Left ventricle myocardium inferior (tissue), 1 donor: Measurements from ENCODE around the gene TTLL11. TPM values are rescaled to one million over a fixed set of nuclear protein-coding genes. Genes with fewer than 3 reads are reported as not detected.

Source experiments
- DNase-seq: peaks from one replicate; pipeline ENCODE4 v3.0.0-alpha.2; 2020
- H3K27ac ChIP-seq: fragments of 200-600 bp; replicated peaks from 2 replicates; pipeline ENCODE4 v1.8.0; 2021
- H3K27me3 ChIP-seq: fragments of 200-600 bp; 2 replicates; pipeline ENCODE4 v1.8.0; 2021; ENCODE audit warnings: low read depth
- H3K36me3 ChIP-seq: fragments of 200-600 bp; 2 replicates; pipeline ENCODE4 v1.8.0; 2021
- H3K4me1 ChIP-seq: fragments of 200-600 bp; 2 replicates; pipeline ENCODE4 v1.8.0; 2021
- H3K4me3 ChIP-seq: fragments of 200-600 bp; 2 replicates; pipeline ENCODE4 v1.8.0; 2021; ENCODE audit warnings: mild to moderate bottlenecking, moderate library complexity
- H3K9me3 ChIP-seq: fragments of 200-600 bp; replicated peaks from 2 replicates; pipeline ENCODE4 v1.8.0; 2021
- CTCF ChIP-seq: fragments of 200-600 bp; IDR thresholded peaks from 2 replicates; pipeline ENCODE4 v1.8.0; 2021; ENCODE audit warnings: antibody characterized with exemption, mild to moderate bottlenecking, borderline replicate concordance
- intact Hi-C: fragments of 100-400 bp; cut with micrococcal nuclease; formaldehyde crosslinking; loops from one replicate; pipeline ENCODE4 v1.11.0; 2022
- total RNA-seq: library from RNA; stranded (reverse); fragmentation: NEBNext Ultra II Directional; extraction: Animal tissue kit (Norgen Biotek cat#: 25700); gene quantifications from one replicate; pipeline ENCODE4 v1.2.1, GENCODE V29; 2021
- donor health status: DM: no; HTN: yes; CAD: no; lungs with severe emphysema.

TTLL11 gene
- total RNA-seq, 1 donor from 2014 or later: 7.3 TPM

DNA sequence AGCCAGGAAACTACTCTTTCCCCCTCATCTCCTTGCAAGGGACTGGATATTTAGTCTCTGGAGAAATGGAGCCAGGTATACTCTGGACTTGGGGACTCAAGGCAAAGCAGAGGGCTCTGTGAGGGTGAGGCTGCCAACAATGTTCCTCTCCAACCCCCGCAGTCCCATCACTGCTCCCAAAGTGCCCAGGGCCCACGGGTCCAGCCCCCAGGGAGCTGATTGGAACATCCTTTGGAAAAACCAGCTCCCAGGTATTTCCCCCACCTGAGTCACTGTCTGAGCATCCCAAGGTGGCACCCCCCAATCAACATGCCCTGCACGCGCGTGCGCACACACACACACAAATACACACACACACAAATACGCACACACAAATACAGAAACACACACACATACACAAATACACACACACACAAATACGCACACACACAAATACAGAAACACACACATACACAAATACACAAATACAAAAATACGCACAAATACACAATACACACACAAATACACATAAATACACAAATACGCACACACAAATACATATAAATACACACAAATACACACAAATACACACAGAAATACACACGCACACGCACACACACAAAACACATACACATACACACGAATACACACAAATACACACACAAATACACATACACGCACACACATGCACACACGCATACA is 304.3 kb downstream of the TTLL11 start:
- intact Hi-C loops: no loop called here
- no peak for DNase-seq
- peaks cover 8% of the 10 kb centered on the region for H3K4me1 ChIP-seq
- no peaks in the 10 kb centered on the region for H3K27me3 ChIP-seq
- H3K4me3 ChIP-seq: no peak overlapping the region
- H3K27ac ChIP-seq: no peak overlapping the region
- peaks cover 16% of the 10 kb centered on the region for H3K36me3 ChIP-seq
- no peak for TF ChIP-seq CTCF
- H3K9me3 ChIP-seq: no peaks in the 10 kb centered on the region

DNA sequence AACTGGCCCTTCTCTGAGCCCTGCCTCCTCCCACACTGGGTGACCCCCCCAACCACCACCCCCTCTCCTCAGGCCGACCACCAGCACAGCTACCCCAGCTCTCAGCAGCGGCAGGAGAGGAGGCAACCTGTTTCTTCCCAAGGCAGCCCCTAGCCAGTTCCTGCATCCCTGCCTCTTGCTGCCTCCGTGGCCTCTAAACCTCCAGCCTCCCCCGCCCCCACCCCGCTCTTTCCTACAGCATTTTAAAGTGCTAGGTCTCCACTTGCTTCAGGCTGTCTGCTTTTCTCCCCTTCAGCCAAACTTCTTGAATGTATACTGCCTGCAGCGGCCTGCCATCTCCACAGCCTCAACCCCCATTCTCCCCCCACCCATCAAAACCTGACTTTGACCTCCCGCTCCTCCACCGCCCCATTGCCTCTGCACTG is 306.1 kb downstream of the TTLL11 start:
- intact Hi-C loops: no loop called here
- no peak for DNase-seq
- Histone ChIP-seq H3K9me3 (no peaks in the 10 kb centered on the region), H3K4me1 (peaks cover 26% of the 10 kb centered on the region), H3K36me3 (peaks cover 33% of the 10 kb centered on the region), H3K4me3 (no peak overlapping the region), H3K27ac (no peak overlapping the region), H3K27me3 (no peaks in the 10 kb centered on the region)
- no peak for TF ChIP-seq CTCF

DNA sequence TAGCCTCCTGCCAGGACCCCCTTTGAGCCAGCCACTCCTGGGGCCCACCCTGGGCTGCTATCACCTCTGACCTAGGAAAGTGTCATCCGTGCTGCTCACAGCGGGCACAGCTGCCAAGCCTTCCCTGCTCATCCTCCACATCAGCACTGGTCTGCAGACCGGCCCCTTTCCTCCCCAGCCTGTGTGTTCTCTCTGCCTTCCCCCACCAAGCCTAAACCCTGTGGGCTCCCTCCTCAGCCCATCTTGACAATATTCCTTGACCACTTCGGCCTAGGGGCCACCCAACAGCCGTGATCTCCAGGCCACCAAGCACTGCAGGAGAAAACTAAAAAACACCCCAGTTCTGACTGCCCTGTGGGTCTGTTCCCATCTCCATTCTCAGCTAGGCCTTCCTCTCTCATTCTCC is 306.6 kb downstream of the TTLL11 start:
- Histone ChIP-seq H3K27me3 (no peaks in the 10 kb centered on the region), H3K27ac (no peak overlapping the region), H3K4me3 (no peak overlapping the region), H3K36me3 (peaks cover 37% of the 10 kb centered on the region), H3K9me3 (no peaks in the 10 kb centered on the region), H3K4me1 (peaks cover 30% of the 10 kb centered on the region)
- intact Hi-C loops: no loop called here
- no peak for TF ChIP-seq CTCF
- no peak for DNase-seq

DNA sequence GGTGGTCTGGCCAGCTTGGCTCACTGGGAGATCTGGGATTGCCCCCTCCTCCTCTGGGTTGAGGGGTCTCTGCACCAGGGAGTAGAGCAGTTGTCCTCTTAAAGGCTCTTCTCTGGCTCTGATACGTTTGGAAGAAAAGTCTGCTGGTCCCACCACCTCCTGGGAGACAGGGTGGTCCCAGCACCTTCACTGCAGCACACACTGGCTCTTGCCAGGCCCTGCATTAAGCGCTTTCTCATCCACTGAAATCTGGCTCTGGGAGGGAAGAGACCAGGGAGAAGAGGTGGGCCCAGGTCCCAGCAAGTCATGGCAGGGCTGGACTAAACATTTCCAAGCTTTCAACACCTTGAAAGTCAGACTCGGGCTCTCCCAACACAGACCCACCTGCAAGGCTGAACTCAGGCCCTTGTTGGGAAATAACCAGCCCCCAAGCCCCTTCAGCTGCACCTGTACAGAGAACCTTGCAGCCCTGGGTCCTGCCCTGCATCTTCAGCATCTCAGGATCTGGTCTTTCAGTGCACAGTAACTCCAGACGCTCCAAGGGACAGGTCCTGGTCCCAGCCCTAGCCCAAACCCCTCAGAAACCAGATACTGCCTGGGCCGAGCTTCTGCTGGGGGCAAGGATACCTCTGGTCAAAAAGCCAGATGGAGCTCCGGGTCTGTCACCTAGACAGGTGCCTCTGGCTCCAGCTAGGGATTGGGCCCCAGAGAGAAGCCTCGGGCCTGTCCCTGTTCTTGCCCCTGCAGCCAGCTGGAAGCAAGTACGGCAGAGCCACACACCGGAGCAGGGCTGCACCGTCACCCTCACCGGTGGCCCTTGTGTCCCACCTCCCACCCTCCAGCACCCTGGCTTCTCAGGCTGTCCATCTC is 307.2 kb downstream of the TTLL11 start:
- no peak for TF ChIP-seq CTCF
- Histone ChIP-seq H3K4me1 (peaks cover 36% of the 10 kb centered on the region), H3K9me3 (no peaks in the 10 kb centered on the region), H3K27ac (no peak overlapping the region), H3K36me3 (peaks cover 44% of the 10 kb centered on the region), H3K4me3 (no peak overlapping the region), H3K27me3 (no peaks in the 10 kb centered on the region)
- no peak for DNase-seq
- intact Hi-C loops: no loop called here

DNA sequence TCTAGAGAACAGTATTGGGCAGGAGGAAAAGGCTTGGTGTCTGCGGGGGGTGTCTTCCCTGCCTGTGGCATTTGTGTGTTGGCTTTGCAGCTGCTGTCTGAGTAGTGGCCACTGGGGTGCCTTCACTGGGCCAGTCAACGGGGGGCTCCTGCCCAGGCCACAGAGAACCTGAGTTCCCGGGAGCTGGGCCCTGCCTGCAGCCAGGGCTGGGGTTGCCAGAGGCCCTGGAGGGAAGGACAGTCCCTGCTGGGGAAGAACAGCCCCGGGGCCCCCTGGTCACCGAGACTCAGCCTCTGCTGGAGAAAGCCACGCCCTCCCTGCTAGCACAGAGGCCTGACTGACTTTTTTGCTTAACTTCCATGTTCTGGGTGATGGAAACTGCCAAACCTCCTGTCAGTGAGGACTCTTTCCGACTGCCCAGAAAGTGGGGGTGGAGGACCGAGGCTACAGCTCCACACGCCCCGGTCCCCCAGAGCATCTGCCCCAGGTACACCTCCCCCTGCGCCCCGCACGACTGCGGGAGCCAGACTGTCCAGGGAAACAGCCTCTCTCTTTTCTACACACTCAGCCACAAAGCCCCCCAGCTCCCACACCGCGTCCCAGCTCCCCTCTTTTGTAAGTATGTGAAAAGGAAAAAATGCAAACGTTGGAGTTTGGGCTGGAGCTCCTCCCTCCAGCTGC is 308.2 kb downstream of the TTLL11 start:
- Histone ChIP-seq H3K4me3 (no peak overlapping the region), H3K27me3 (no peaks in the 10 kb centered on the region), H3K27ac (peak overlapping the region; percentile 12), H3K4me1 (peaks cover 46% of the 10 kb centered on the region), H3K36me3 (peaks cover 53% of the 10 kb centered on the region), H3K9me3 (no peaks in the 10 kb centered on the region)
- TF ChIP-seq CTCF: no peak
- intact Hi-C loops: no loop called here
- DNase-seq: no peak
